Fibroblast of villous mesenchyme (primary cell): Measurements from ENCODE around the gene SOX21. TPM values are rescaled to one million over a fixed set of nuclear protein-coding genes. Genes with fewer than 3 reads are reported as not detected.

Source experiments
- DNase-seq: peaks from one replicate; pipeline ENCODE4 v3.0.0-alpha.2; 2010; ENCODE audit warnings: low read depth
- H3K4me3 ChIP-seq: 2 replicates; pipeline ENCODE4 v1.5.1; 2011; ENCODE audit warnings: low read depth, mild to moderate bottlenecking, low read length
- total RNA-seq: library from RNA; depleted of rRNA; stranded (reverse); fragments of >200 nt; gene quantifications from 2 replicates; pipeline ENCODE4 v1.2.3, GENCODE V29; 2012
- TF ChIP-seq, protein P1 (sequence below): IDR thresholded peaks from 2 replicates; pipeline ENCODE4 v1.5.1; 2012; ENCODE audit warnings: low read depth, mild to moderate bottlenecking, low read length; ENCODE audit not compliant: insufficient read depth

The SOX21 gene
- total RNA-seq, 1 donor = not detected

DNA sequence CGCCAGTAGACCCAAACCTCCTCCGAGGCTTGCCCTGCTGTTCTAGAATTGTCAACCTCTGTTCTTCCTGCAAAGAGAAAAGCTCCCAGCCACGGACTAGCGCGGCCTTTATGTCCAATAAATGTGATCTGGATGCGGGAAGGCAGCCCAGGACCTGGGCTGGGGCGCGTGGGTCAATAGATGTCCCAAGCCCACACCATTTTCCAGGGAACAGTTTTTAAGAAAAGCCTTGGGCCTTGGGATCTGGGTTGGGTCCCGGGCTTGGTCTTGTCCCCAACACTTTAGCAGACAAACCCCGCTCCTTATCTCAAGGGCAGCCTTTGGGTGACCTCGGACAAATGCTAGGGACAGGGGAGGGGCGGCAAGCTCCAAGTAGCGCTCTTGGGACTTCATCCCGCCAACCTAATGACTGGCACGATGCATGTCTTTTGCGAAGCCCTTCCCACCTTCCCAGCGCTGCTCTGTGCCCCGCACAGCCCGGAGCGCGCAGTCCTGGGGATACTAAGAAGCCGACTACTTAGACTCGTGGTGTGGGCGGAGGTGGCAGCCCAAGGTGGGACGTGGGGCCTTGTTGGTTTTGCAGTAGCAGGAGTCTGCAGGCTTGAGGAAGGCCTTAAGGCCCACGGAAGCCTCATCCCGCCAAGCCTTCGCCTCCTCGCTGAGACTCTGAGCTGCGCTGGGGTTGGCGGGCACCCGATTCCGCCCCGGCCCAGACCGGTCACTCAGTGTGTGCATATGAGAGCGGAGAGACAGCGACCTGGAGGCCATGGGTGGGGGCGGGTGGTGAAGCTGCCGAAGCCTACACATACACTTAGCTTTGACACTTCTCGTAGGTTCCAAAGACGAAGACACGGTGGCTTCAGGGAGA lies 10.8 kb downstream of the SOX21 start:
- no peak overlapping the region for H3K4me3 ChIP-seq
- no peak for DNase-seq
- TF ChIP-seq, protein P1, sequence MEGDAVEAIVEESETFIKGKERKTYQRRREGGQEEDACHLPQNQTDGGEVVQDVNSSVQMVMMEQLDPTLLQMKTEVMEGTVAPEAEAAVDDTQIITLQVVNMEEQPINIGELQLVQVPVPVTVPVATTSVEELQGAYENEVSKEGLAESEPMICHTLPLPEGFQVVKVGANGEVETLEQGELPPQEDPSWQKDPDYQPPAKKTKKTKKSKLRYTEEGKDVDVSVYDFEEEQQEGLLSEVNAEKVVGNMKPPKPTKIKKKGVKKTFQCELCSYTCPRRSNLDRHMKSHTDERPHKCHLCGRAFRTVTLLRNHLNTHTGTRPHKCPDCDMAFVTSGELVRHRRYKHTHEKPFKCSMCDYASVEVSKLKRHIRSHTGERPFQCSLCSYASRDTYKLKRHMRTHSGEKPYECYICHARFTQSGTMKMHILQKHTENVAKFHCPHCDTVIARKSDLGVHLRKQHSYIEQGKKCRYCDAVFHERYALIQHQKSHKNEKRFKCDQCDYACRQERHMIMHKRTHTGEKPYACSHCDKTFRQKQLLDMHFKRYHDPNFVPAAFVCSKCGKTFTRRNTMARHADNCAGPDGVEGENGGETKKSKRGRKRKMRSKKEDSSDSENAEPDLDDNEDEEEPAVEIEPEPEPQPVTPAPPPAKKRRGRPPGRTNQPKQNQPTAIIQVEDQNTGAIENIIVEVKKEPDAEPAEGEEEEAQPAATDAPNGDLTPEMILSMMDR = no peak

DNA sequence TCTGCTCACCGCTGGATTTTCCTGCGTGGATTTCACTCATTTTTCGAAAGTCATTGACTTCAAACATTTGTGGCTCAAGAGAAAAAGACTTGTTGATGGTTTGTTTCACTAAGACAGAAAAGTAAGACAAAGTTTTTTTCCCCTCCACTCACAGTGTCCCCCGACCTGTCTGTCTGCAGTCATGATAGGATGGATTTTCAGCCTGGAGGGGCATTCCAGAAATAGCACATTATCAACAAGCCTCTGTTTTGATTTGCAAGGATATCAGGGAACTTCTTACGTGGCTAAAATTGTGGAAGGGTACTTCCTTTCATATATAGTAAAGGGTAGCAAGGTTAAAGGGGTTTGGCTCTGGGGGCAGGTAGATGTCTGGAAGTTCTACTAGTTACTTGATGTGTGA lies 11.8 kb downstream of the SOX21 start:
- H3K4me3 ChIP-seq = no peak overlapping the region
- DNase-seq = no peak
- TF ChIP-seq, protein P1 = no peak

DNA sequence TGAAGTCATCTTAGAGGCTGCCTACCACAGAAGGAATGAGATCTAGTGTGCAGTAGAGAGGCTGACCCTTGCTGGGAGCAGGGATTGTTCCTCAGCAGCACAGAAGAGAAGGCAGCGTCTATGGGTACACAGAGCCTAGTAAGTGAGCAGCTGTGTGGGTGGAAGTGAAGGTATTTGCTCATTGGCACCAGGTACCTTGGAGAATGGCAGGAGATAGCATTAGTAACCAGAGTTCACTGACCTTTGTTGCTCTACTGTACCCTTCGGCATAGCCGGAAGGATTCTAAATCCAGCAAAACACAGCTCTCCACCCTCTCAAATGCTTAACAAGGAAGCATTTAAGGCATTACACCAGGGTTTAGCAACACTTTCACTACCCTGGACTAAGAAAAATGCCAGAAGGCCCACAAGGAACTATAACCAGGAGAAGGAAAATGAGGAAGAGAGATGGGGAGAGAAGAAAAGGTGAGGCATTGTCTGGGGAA lies 12.3 kb downstream of the SOX21 start:
- TF ChIP-seq, protein P1 = no peak
- no peak for DNase-seq
- H3K4me3 ChIP-seq = no peak overlapping the region

DNA sequence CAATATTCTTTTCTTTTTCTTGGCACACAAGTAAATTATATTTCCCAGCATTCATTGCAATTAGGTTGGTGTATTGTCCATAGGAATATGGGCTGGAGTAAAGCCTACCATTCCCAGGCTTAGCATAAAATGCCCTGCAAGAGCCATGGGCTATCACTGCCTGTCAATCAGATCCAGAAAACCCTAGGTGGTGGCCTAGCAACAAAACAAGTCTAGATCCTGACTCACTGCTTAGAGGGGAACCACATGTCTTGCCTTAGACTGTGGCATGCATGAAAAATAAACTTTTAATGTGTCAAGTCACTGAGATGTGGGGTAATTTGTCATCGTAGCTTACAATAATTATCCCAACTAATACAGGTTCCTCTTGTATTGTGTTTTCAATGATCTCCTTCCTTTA lies 16.2 kb downstream of the SOX21 start:
- DNase-seq = no peak
- TF ChIP-seq, protein P1 = no peak

DNA sequence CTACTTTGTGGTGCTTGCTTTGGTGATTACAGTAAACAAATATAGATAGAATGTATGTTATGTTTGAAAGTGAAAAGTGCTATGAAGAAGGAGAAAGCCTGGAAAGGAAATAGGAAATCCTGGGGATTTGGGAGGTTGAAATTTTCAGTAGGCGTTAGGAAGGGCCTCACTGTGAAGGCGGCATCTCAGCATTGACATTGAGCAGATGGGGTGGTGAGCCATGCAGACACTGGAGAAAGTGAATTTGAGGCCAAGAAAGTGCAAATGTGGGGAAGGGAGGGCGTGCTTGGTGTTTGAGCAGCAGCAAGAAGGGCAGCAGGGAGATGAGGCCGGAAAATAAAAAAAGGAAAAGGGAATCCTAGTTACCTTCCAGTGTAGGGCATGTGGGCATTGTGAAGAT lies 20.3 kb downstream of the SOX21 start:
- TF ChIP-seq, protein P1 = no peak

More for the DNA sequence above, 16.2 kb downstream of the SOX21 start:
- no peak overlapping the region for H3K4me3 ChIP-seq

DNA sequence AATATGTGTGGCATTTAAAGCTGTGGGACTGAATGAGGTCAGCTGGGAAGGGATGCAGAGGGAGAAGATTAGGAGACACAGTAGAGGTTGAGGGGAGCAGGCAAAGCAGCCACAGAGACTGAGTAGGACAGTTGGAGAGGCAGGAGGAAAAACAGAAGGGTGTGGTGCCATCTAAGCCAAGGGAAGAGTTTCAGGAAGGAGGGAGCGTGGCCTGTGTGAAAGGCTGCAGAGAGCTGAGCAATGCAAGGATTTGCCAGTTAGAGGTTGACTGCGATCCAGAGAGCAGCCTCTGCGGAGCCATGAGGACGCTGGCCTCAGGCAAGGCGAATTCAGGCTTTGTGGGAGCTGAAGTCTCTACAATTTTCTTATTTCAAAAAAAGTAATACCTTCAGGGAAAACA lies 28.9 kb downstream of the SOX21 start:
- TF ChIP-seq, protein P1 = no peak
- no peak for DNase-seq
- H3K4me3 ChIP-seq = no peak overlapping the region

More for the DNA sequence above, 20.3 kb downstream of the SOX21 start:
- no peak overlapping the region for H3K4me3 ChIP-seq
- DNase-seq = no peak
